ENCODE measurements around the gene ZMYND15. TPM values are rescaled to one million over a fixed set of nuclear protein-coding genes. Genes with fewer than 3 reads are reported as not detected.
A peak's percentile ranks its signal among the peaks of the same experiment; 100 is the strongest.

The ZMYND15 gene
- total RNA-seq, 4 donors from 2014 or later: 0.82 to 1.4 TPM; not detected in 2

GRCh38 chr17:4789701-4789950 lies 50.0 kb downstream of the ZMYND15 start:
- intact Hi-C loops (cut with DNase I; ENCODE audit: low total_unique reads) (loop anchor here (5.0 to 10.0 kb wide), 2 partner anchors 55 to 98 kb away; partner anchors contain the start of genes CXCL16, MED11 and ZMYND15), in situ Hi-C loops (cut with MboI; ENCODE audit: low pct_ligation_motif_present in 1 of 4, low pct_unique_long_range_greater_than_20kb in 1 of 4, low sequenced_read_pairs in 3 of 4) (loop anchor here (10.0 to 25.0 kb wide), 3 partner anchors 55 to 98 kb away; partner anchors contain the start of genes C17orf107 (in 2 of the 4), CXCL16 (in 1 of the 4), MED11 (in 1 of the 4) and ZMYND15 (in 1 of the 4))
- peak overlapping the region; percentile 49 to 73 (median 68) for H3K4me3 ChIP-seq
- H3K36me3 ChIP-seq: no peaks in the 10 kb centered on the region
- no peak for DNase-seq
- TF ChIP-seq EP300 (IDR thresholded peaks at IDR 0.05; ENCODE audit: low read depth) (no peak), POLR2A (IDR thresholded peaks at IDR 0.05) (no peak), POLR2AphosphoS5 (IDR thresholded peaks at IDR 0.05) (no peak)
- TF ChIP-seq, protein P1, sequence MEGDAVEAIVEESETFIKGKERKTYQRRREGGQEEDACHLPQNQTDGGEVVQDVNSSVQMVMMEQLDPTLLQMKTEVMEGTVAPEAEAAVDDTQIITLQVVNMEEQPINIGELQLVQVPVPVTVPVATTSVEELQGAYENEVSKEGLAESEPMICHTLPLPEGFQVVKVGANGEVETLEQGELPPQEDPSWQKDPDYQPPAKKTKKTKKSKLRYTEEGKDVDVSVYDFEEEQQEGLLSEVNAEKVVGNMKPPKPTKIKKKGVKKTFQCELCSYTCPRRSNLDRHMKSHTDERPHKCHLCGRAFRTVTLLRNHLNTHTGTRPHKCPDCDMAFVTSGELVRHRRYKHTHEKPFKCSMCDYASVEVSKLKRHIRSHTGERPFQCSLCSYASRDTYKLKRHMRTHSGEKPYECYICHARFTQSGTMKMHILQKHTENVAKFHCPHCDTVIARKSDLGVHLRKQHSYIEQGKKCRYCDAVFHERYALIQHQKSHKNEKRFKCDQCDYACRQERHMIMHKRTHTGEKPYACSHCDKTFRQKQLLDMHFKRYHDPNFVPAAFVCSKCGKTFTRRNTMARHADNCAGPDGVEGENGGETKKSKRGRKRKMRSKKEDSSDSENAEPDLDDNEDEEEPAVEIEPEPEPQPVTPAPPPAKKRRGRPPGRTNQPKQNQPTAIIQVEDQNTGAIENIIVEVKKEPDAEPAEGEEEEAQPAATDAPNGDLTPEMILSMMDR (IDR thresholded peaks at IDR 0.05): no peak
- H3K27me3 ChIP-seq: peaks cover 18% of the 10 kb centered on the region
- 0% methylated on average over 13 of the region's 25 CpGs; no CpG with 5 or more reads in 1 of the 2 donors for WGBS, 2 donors (ENCODE audit: low coverage in 1 of 2)
- no peaks in the 10 kb centered on the region for H3K9me3 ChIP-seq
- H3K27ac ChIP-seq: peak overlapping the region; percentile 95 to 99 (median 98)
- peaks cover 11 to 42% (median 38%) of the 10 kb centered on the region in 4 donors for H3K4me1 ChIP-seq

DNA sequence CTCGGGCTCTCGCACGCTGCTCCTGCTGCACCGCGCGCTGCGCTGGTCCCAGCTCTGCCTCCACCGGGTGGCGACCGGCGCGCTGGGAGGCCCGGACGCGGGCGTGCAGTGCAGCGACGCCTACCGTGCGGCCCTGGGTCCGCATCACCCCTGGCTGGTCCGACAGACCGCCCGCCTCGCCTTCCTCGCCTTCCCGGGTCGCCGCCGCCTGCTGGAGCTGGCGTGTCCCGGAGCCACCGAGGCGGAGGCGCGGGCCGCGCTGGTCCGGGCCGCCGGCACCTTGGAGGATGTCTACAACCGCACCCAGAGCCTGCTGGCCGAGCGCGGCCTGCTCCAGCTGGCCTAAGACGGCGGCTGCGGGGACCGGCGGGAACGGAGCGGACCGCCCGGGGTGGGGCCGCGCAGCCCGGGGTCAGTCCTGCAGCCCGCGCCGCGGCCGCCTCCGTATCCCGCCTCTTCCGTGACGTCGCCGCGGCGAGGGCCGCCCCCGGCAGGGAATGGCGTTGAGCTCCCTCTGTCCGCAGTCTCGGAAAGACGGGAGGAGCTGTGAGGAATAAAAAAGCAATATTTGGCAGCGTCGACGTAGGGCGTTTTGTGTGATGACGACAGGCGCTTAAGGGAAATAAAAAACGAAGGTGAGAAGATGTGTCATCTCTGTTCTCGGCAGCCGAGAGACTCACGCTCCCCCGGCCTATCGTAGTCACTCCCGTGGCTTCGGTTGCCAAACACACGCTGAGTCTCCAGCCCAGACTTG lies 50.5 kb downstream of the ZMYND15 start:
- peak overlapping the region; percentile 95 to 99 (median 98) for H3K27ac ChIP-seq
- TF ChIP-seq, protein P1 (IDR thresholded peaks at IDR 0.05): peak; percentile 52 to 96 (median 74)
- TF ChIP-seq POLR2A (IDR thresholded peaks at IDR 0.05) (peak; percentile 86), EP300 (IDR thresholded peaks at IDR 0.05; ENCODE audit: low read depth) (no peak), POLR2AphosphoS5 (IDR thresholded peaks at IDR 0.05) (peak; percentile 77 to 87 (median 81))
- peak overlapping the region; percentile 49 to 73 (median 68) for H3K4me3 ChIP-seq
- in situ Hi-C loops (cut with MboI; ENCODE audit: low pct_ligation_motif_present in 1 of 4, low pct_unique_long_range_greater_than_20kb in 1 of 4, low sequenced_read_pairs in 3 of 4): loop anchor here (10.0 to 25.0 kb wide), 3 partner anchors 55 to 97 kb away; partner anchors contain the start of genes C17orf107 (in 2 of the 4), CXCL16 (in 1 of the 4), MED11 (in 1 of the 4) and ZMYND15 (in 1 of the 4)
- peaks cover 13% of the 10 kb centered on the region for H3K27me3 ChIP-seq
- DNase-seq: peak; percentile 91
- no peaks in the 10 kb centered on the region for H3K36me3 ChIP-seq
- H3K9me3 ChIP-seq: no peaks in the 10 kb centered on the region
- H3K4me1 ChIP-seq: peaks cover 11 to 42% (median 37%) of the 10 kb centered on the region in 4 donors
- WGBS, 2 donors (ENCODE audit: low coverage in 1 of 2): 0 to 1% methylated on average over 11 to 90 of the region's 91 CpGs
- intact Hi-C loops (cut with DNase I; ENCODE audit: low total_unique reads): loop anchor here (5.0 to 10.0 kb wide), 2 partner anchors 55 to 97 kb away; partner anchors contain the start of genes CXCL16, MED11 and ZMYND15

DNA sequence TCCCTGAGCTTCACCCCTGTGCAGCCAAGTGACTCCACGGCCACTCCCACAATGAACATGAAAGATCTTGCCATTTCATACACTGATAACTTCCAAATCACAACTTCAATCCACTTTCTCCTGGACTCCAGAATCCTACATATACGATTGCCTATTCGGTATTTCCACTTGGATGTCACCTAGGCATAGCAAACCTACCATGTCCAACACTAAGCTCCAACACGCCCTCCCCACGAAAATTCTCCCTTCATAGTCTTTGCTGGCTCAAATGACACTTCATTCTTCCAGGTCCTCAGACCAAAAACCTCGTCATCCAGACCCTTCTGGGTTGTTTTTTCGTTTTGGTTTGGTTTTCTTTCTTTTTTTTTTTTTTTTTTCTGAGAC lies 51.1 kb downstream of the ZMYND15 start:
- H3K4me3 ChIP-seq: peak overlapping the region in 3 of 4 donors; percentile 49 to 73 (median 68)
- H3K36me3 ChIP-seq: no peaks in the 10 kb centered on the region
- no peak for TF ChIP-seq EP300 (IDR thresholded peaks at IDR 0.05; ENCODE audit: low read depth)
- no peak for TF ChIP-seq POLR2AphosphoS5 (IDR thresholded peaks at IDR 0.05)
- TF ChIP-seq POLR2A (IDR thresholded peaks at IDR 0.05): no peak
- TF ChIP-seq, protein P1 (IDR thresholded peaks at IDR 0.05): no peak
- no peak for DNase-seq
- H3K27me3 ChIP-seq: peaks cover 7% of the 10 kb centered on the region
- in situ Hi-C loops (cut with MboI; ENCODE audit: low pct_ligation_motif_present in 1 of 4, low pct_unique_long_range_greater_than_20kb in 1 of 4, low sequenced_read_pairs in 3 of 4): loop anchor here in 2 of 4 donors (25.0 kb wide), 1 partner anchor 97 kb away; the partner anchor contains the start of gene C17orf107 (in 2 of the 2)
- WGBS, 2 donors (ENCODE audit: low coverage in 1 of 2): 44 to 54% methylated on average over 6 to 7 of the region's 7 CpGs
- H3K4me1 ChIP-seq: peaks cover 11 to 39% (median 34%) of the 10 kb centered on the region in 4 donors
- H3K27ac ChIP-seq: peak overlapping the region; percentile 95 to 99 (median 98)
- no peaks in the 10 kb centered on the region for H3K9me3 ChIP-seq
- intact Hi-C loops (cut with DNase I; ENCODE audit: low total_unique reads): no loop called here

GRCh38 chr17:4795168-4795567 lies 55.5 kb downstream of the ZMYND15 start:
- H3K27me3 ChIP-seq: no peaks in the 10 kb centered on the region
- TF ChIP-seq EP300 (IDR thresholded peaks at IDR 0.05; ENCODE audit: low read depth) (no peak), POLR2AphosphoS5 (IDR thresholded peaks at IDR 0.05) (no peak), POLR2A (IDR thresholded peaks at IDR 0.05) (no peak)
- TF ChIP-seq, protein P1 (IDR thresholded peaks at IDR 0.05): no peak
- in situ Hi-C loops (cut with MboI; ENCODE audit: low pct_ligation_motif_present in 1 of 4, low pct_unique_long_range_greater_than_20kb in 1 of 4, low sequenced_read_pairs in 3 of 4): loop anchor here in 2 of 4 donors (25.0 kb wide), 1 partner anchor 92 kb away; the partner anchor contains the start of gene C17orf107 (in 2 of the 2)
- H3K36me3 ChIP-seq: peaks cover 0 to 17% (median 4%) of the 10 kb centered on the region in 4 donors
- peak overlapping the region; percentile 79 to 84 (median 81) for H3K27ac ChIP-seq
- no peak for DNase-seq
- peak overlapping the region in 2 of 4 donors; percentile 68 to 77 for H3K4me3 ChIP-seq
- peaks cover 0 to 18% (median 12%) of the 10 kb centered on the region in 4 donors for H3K4me1 ChIP-seq
- no peaks in the 10 kb centered on the region for H3K9me3 ChIP-seq
- 89 to 100% methylated on average over 1 of the region's 1 CpG for WGBS, 2 donors (ENCODE audit: low coverage in 1 of 2)
- intact Hi-C loops (cut with DNase I; ENCODE audit: low total_unique reads): no loop called here
